Rectal smooth muscle tissue (tissue), 1 donor: ENCODE data around the gene WDFY3.

Experiments
- H3K27ac ChIP-seq: one replicate; pipeline ENCODE4 v1.7.0; 2013; ENCODE audit warnings: low read depth, low read length, inconsistent platforms
- H3K27me3 ChIP-seq: one replicate; pipeline ENCODE4 v1.7.0; 2013; ENCODE audit warnings: low read length; ENCODE audit not compliant: control insufficient read depth, insufficient read depth
- H3K36me3 ChIP-seq: one replicate; pipeline ENCODE4 v1.7.0; 2013; ENCODE audit warnings: low read length; ENCODE audit not compliant: control insufficient read depth, insufficient read depth
- H3K4me1 ChIP-seq: one replicate; pipeline ENCODE4 v1.7.0; 2013; ENCODE audit warnings: low read length; ENCODE audit not compliant: control insufficient read depth, insufficient read depth
- H3K4me3 ChIP-seq: one replicate; pipeline ENCODE4 v1.7.0; 2013; ENCODE audit warnings: low read length
- H3K9ac ChIP-seq: one replicate; pipeline ENCODE4 v1.7.0; 2013; ENCODE audit warnings: low read length

The WDFY3 gene

GRCh38 chr4:84917086-84917821 lies 49.2 kb downstream of the WDFY3 start:
- H3K36me3 ChIP-seq: no peaks in the 10 kb centered on the region
- peaks cover 11% of the 10 kb centered on the region for H3K4me1 ChIP-seq
- H3K27ac ChIP-seq: no peak overlapping the region

GRCh38 chr4:84916227-84916626 lies 50.3 kb downstream of the WDFY3 start:
- no peak overlapping the region for H3K4me3 ChIP-seq
- no peak overlapping the region for H3K27ac ChIP-seq
- H3K27me3 ChIP-seq: no peaks in the 10 kb centered on the region
- H3K36me3 ChIP-seq: peaks cover 2% of the 10 kb centered on the region
- no peak overlapping the region for H3K9ac ChIP-seq
- H3K4me1 ChIP-seq: peaks cover 11% of the 10 kb centered on the region

More at GRCh38 chr4:84917086-84917821, 49.2 kb downstream of the WDFY3 start:
- Histone ChIP-seq H3K4me3 (no peak overlapping the region), H3K9ac (no peak overlapping the region), H3K27me3 (no peaks in the 10 kb centered on the region)

- Histone ChIP-seq H3K27ac (no peak overlapping the region), H3K9ac (no peak overlapping the region), H3K4me3 (no peak overlapping the region), H3K4me1 (peaks cover 11% of the 10 kb centered on the region), H3K36me3 (peaks cover 2% of the 10 kb centered on the region), H3K27me3 (no peaks in the 10 kb centered on the region)
Observed at GRCh38 chr4:84915396-84915780, 51.1 kb downstream of the WDFY3 start.

GRCh38 chr4:84914686-84915395 lies 51.6 kb downstream of the WDFY3 start:
- Histone ChIP-seq H3K4me1 (peaks cover 11% of the 10 kb centered on the region), H3K9ac (no peak overlapping the region), H3K4me3 (no peak overlapping the region), H3K36me3 (peaks cover 2% of the 10 kb centered on the region), H3K27me3 (no peaks in the 10 kb centered on the region), H3K27ac (no peak overlapping the region)

GRCh38 chr4:84913176-84913575 lies 53.3 kb downstream of the WDFY3 start:
- Histone ChIP-seq H3K27ac (no peak overlapping the region), H3K9ac (no peak overlapping the region), H3K36me3 (peaks cover 2% of the 10 kb centered on the region), H3K4me1 (peaks cover 11% of the 10 kb centered on the region), H3K27me3 (no peaks in the 10 kb centered on the region), H3K4me3 (no peak overlapping the region)

- no peak overlapping the region for H3K9ac ChIP-seq
- H3K27me3 ChIP-seq: no peaks in the 10 kb centered on the region
- H3K4me3 ChIP-seq: no peak overlapping the region
- no peak overlapping the region for H3K27ac ChIP-seq
- H3K36me3 ChIP-seq: peaks cover 2% of the 10 kb centered on the region
- peaks cover 11% of the 10 kb centered on the region for H3K4me1 ChIP-seq
Observed at GRCh38 chr4:84912741-84913140, 53.7 kb downstream of the WDFY3 start.

DNA sequence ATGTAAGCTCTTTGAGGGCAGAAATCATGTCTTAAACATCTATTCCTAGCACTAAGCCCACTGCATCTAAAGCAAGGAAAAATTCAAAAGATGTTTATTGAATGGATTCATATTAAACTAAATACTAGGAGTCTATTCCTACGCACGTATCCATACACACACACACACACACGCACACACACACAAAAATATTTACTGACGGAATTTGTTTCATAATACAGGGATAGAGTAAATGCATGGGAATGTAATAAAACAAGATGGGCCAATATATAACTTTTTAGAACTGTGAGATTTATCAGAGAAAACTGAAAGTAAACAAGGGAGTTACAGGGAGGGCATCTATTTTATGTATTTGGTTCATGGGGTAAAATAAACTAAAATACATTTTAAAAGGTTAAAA lies 57.6 kb downstream of the WDFY3 start:
- no peak overlapping the region for H3K9ac ChIP-seq
- H3K27me3 ChIP-seq: no peaks in the 10 kb centered on the region
- H3K27ac ChIP-seq: no peak overlapping the region
- H3K4me3 ChIP-seq: no peak overlapping the region
- no peaks in the 10 kb centered on the region for H3K4me1 ChIP-seq
- peaks cover 2% of the 10 kb centered on the region for H3K36me3 ChIP-seq

DNA sequence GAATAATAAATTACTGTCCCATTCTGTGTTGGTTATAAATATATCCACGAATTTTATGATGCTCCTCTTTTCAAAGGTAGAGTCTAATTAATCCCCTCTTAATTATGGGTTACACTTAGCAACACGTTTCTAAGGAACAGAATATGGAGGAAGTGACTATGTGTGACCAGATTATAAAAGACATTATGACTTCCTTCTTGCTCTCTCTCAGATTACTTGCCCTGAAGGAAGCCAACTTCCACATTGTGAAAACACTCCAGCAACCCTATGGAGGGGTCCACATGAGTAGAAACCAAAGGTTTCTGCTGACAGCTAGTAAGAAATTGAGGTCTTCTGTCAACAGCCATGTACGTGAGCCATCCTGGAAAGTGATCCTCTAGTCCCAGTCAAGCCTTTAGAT lies 59.3 kb downstream of the WDFY3 start:
- Histone ChIP-seq H3K36me3 (peaks cover 2% of the 10 kb centered on the region), H3K27me3 (no peaks in the 10 kb centered on the region), H3K4me3 (no peak overlapping the region)

GRCh38 chr4:84905646-84906045 lies 60.8 kb downstream of the WDFY3 start:
- Histone ChIP-seq H3K27ac (no peak overlapping the region), H3K36me3 (no peaks in the 10 kb centered on the region), H3K9ac (no peak overlapping the region), H3K4me1 (no peaks in the 10 kb centered on the region), H3K27me3 (no peaks in the 10 kb centered on the region), H3K4me3 (no peak overlapping the region)

More for the DNA sequence above, 59.3 kb downstream of the WDFY3 start:
- Histone ChIP-seq H3K9ac (no peak overlapping the region), H3K27ac (no peak overlapping the region), H3K4me1 (no peaks in the 10 kb centered on the region)

DNA sequence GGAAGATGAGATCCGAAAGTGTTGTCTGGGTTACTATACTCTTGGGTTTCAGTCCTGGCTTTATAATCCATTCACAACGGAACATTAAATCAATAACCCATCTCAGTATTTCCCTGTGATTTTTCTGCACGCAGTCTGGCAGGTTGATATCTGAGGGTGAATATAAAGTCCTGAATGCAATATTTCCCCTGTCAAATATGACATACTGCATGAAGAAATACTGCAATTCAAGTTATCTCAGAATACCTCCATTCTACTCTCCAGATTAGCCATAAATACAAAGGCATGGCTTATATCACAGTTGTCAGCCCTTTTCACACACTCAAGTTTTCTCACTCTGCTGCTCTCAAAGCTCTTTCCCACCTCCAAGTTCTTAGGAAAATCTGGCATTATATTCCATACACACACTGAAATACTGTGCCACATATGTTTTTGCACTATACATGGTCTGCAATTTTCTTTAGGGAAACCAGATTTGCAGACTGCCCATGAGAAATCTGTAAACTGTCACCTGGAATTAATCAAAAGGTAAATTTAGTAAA lies 64.7 kb downstream of the WDFY3 start:
- H3K4me1 ChIP-seq: no peaks in the 10 kb centered on the region
- no peaks in the 10 kb centered on the region for H3K27me3 ChIP-seq
- H3K4me3 ChIP-seq: no peak overlapping the region
- H3K27ac ChIP-seq: no peak overlapping the region
- no peaks in the 10 kb centered on the region for H3K36me3 ChIP-seq
- H3K9ac ChIP-seq: no peak overlapping the region

GRCh38 chr4:84901173-84901572 lies 65.3 kb downstream of the WDFY3 start:
- H3K36me3 ChIP-seq: no peaks in the 10 kb centered on the region
- H3K9ac ChIP-seq: no peak overlapping the region
- no peaks in the 10 kb centered on the region for H3K27me3 ChIP-seq
- H3K4me3 ChIP-seq: no peak overlapping the region
- no peak overlapping the region for H3K27ac ChIP-seq
- no peaks in the 10 kb centered on the region for H3K4me1 ChIP-seq

DNA sequence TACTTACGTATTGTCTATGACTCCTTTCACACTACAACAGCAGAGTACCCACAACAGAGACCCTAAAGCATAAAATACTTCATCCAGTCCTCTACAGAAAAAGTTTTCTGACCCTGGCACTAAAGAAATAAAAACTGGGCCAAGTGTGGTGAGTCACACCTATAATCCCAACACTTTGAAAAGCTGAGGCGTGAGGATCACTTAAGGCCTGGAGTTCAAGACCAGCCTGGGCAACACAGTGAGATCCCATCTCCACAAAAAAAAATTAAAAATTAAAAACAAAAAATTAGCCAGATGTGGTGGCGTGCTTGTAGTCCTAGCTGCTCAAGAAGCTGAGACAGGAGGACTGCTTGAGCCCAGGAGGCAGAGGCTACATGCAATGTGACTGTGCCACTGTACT lies 66.9 kb downstream of the WDFY3 start:
- no peak overlapping the region for H3K9ac ChIP-seq
- no peaks in the 10 kb centered on the region for H3K27me3 ChIP-seq
- no peak overlapping the region for H3K4me3 ChIP-seq
- no peaks in the 10 kb centered on the region for H3K4me1 ChIP-seq
- H3K36me3 ChIP-seq: peaks cover 4% of the 10 kb centered on the region
- H3K27ac ChIP-seq: no peak overlapping the region
